MG63 (cell line): Measurements from ENCODE around the gene TM7SF3. TPM values are rescaled to one million over a fixed set of nuclear protein-coding genes. Genes with fewer than 3 reads are reported as not detected.

Experiments
- total RNA-seq: library from RNA; depleted of rRNA; stranded (reverse); fragments of >200 nt; shearing (Covaris generic); gene quantifications from 2 replicates; pipeline ENCODE4 v1.2.3, GENCODE V29; 2014; ENCODE audit warnings: low replicate concordance; rRNA removed

Gene TM7SF3
- total RNA-seq, 1 experiment from 2014 or later = 89.3 TPM

Other genes starting within 250 kb of the TM7SF3 start
- 3.6 and 4.6 TPM in 2 replicates for gene ITPR2, start 181.2 kb downstream of the TM7SF3 start, total RNA-seq
- 87.1 and 123 TPM in 2 replicates for gene INTS13, start 76.4 kb downstream of the TM7SF3 start, total RNA-seq
- gene FGFR1OP2, start 75.9 kb downstream of the TM7SF3 start, total RNA-seq = 30.4 and 52.9 TPM in 2 replicates
- gene MED21, start 8.2 kb upstream of the TM7SF3 start, total RNA-seq = 53.3 and 116 TPM in 2 replicates
- gene C12orf71, start 68.2 kb upstream of the TM7SF3 start, total RNA-seq = not detected in 2 replicates
- 4.1 and 22.4 TPM in 2 replicates for gene STK38L, start 229.9 kb upstream of the TM7SF3 start, total RNA-seq